ENCODE measurements around the gene TRIM2. TPM values are rescaled to one million over a fixed set of nuclear protein-coding genes. Genes with fewer than 3 reads are reported as not detected.

The TRIM2 gene
- polyA plus RNA-seq, 1 donor (not counting 4 experiments of a cell fraction or from before 2014, with no cell fraction given): 10.6 TPM

GRCh38 chr4:153216546-153216945, 12.3 kb downstream of the TRIM2 start:
- H2AFZ ChIP-seq (ENCODE audit: control insufficient read depth, low read length): no peak overlapping the region
- dilution Hi-C loops (cut with MboI; ENCODE audit: extremely low pct_ligation_motif_present, low sequenced_read_pairs): no loop called here
- H4K20me1 ChIP-seq (ENCODE audit: control insufficient read depth, extremely low read depth, insufficient read depth, low read length): no peaks in the 10 kb centered on the region
- no peaks in the 10 kb centered on the region for H3K36me3 ChIP-seq (ENCODE audit: control insufficient read depth in 2 of 2, extremely low read depth in 1 of 2, insufficient read depth in 2 of 2, low read length in 2 of 2)
- H3K9ac ChIP-seq (ENCODE audit: control insufficient read depth, extremely low read depth, insufficient read depth, low read length): no peak overlapping the region
- no peak overlapping the region for H3K4me3 ChIP-seq (ENCODE audit: control insufficient read depth in 2 of 3, extremely low read depth in 1 of 3, insufficient read depth in 2 of 3, low read depth in 1 of 3, low read length in 3 of 3)
- TF ChIP-seq EZH2 (IDR thresholded peaks at IDR 0.05; ENCODE audit: low read length) (no peak), CTCF (optimal IDR thresholded peaks at IDR 0.05 in 1 of 3, IDR thresholded peaks at IDR 0.05 in 1 of 3, conservative IDR thresholded peaks at IDR 0.05 in 1 of 3; ENCODE audit: extremely low read depth in 1 of 3, insufficient read depth in 2 of 3, low read length in 3 of 3) (no peak)
- no peak overlapping the region for H3K27ac ChIP-seq (ENCODE audit: control insufficient read depth, insufficient read depth, low read length)
- H3K79me2 ChIP-seq (ENCODE audit: control insufficient read depth, insufficient read depth, low read length): no peaks in the 10 kb centered on the region
- H3K9me1 ChIP-seq (ENCODE audit: control insufficient read depth, extremely low read depth, insufficient read depth, low read length): no peaks in the 10 kb centered on the region
- peaks cover 10% of the 10 kb centered on the region for H3K4me1 ChIP-seq (ENCODE audit: control insufficient read depth, extremely low read depth, insufficient read depth, low read length)
- DNase-seq (ENCODE audit: low read depth, low spot score): no peak
- no peaks in the 10 kb centered on the region for H3K27me3 ChIP-seq (ENCODE audit: control insufficient read depth, extremely low read depth, insufficient read depth, low read length)
- no peak overlapping the region for H3K4me2 ChIP-seq (ENCODE audit: control insufficient read depth, extremely low read depth, insufficient read depth, low read depth, low read length)
- FAIRE-seq: no peak
- H3K9me3 ChIP-seq (ENCODE audit: control insufficient read depth, low read depth, low read length): no peaks in the 10 kb centered on the region

- DNase-seq (ENCODE audit: low read depth, low spot score): no peak
- dilution Hi-C loops (cut with MboI; ENCODE audit: extremely low pct_ligation_motif_present, low sequenced_read_pairs): no loop called here
- FAIRE-seq: no peak
- H4K20me1 ChIP-seq (ENCODE audit: control insufficient read depth, extremely low read depth, insufficient read depth, low read length): no peaks in the 10 kb centered on the region
- H3K36me3 ChIP-seq (ENCODE audit: control insufficient read depth in 2 of 2, extremely low read depth in 1 of 2, insufficient read depth in 2 of 2, low read length in 2 of 2): no peaks in the 10 kb centered on the region
- TF ChIP-seq CTCF (optimal IDR thresholded peaks at IDR 0.05 in 1 of 3, IDR thresholded peaks at IDR 0.05 in 1 of 3, conservative IDR thresholded peaks at IDR 0.05 in 1 of 3; ENCODE audit: extremely low read depth in 1 of 3, insufficient read depth in 2 of 3, low read length in 3 of 3): no peak
- H3K79me2 ChIP-seq (ENCODE audit: control insufficient read depth, insufficient read depth, low read length): no peaks in the 10 kb centered on the region
- no peaks in the 10 kb centered on the region for H3K27me3 ChIP-seq (ENCODE audit: control insufficient read depth, extremely low read depth, insufficient read depth, low read length)
- H3K27ac ChIP-seq (ENCODE audit: control insufficient read depth, insufficient read depth, low read length): no peak overlapping the region
- H3K9ac ChIP-seq (ENCODE audit: control insufficient read depth, extremely low read depth, insufficient read depth, low read length): no peak overlapping the region
- no peak overlapping the region for H2AFZ ChIP-seq (ENCODE audit: control insufficient read depth, low read length)
- no peak overlapping the region for H3K4me3 ChIP-seq (ENCODE audit: control insufficient read depth in 2 of 3, extremely low read depth in 1 of 3, insufficient read depth in 2 of 3, low read depth in 1 of 3, low read length in 3 of 3)
- peaks cover 9% of the 10 kb centered on the region for H3K4me1 ChIP-seq (ENCODE audit: control insufficient read depth, extremely low read depth, insufficient read depth, low read length)
- H3K9me1 ChIP-seq (ENCODE audit: control insufficient read depth, extremely low read depth, insufficient read depth, low read length): no peaks in the 10 kb centered on the region
- no peak overlapping the region for H3K4me2 ChIP-seq (ENCODE audit: control insufficient read depth, extremely low read depth, insufficient read depth, low read depth, low read length)
- no peaks in the 10 kb centered on the region for H3K9me3 ChIP-seq (ENCODE audit: control insufficient read depth, low read depth, low read length)
Observed at GRCh38 chr4:153217440-153217839, 13.2 kb downstream of the TRIM2 start.
